Right lobe of liver (tissue), 4 donors: Measurements from ENCODE around the gene MID2.

Experiments used
- POLR2A ChIP-seq: fragments of 450-650 bp; IDR thresholded peaks from one replicate; pipeline ENCODE4 v1.6.1; 2017; ENCODE audit warnings: antibody characterized with exemption, mild to moderate bottlenecking
- TF ChIP-seq, protein P1 (sequence below), 4 donors: fragments of 200-600 bp in 3 of 4; fragments of 450-650 bp in 1 of 4; IDR thresholded peaks; one replicate each; pipeline versions ENCODE4 v1.5.1 to v1.8.0; 2016 to 2022; ENCODE audit warnings: antibody characterized with exemption in 4 of 4, mild to moderate bottlenecking in 2 of 4
- donor health status: DM: no; HTN: no; CAD: no.
- donor health status: DM: no; HTN: no; CAD: no.
- donor health status: DM: no; HTN: yes; CAD: no.

DNA sequence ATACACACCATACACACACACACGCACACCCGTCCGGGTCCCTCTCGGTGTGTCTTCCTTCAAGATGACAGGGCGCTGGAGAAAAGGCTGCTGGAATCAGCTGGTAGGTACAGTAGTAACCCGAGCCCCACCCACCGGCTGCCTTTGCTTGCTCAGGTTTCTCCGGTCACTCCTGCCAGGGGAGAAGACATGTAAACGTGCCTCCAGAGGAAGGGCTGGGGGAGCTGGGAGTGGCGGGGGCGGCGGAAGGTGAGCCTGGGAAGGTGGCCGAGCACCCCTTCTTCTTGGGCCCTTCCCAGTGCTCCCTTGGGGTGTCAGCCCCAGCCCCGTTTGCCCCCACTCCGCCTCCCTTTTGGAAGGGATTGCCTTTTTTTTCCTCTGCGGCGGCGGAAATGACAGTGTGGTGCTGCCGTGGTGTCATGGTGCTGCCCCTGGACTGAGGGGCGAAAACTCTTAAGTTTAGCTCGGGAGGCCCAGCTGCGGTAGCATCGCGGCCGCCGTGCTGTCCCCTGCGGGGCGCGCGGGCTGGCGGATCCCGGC, at the start of gene MID2:
- TF ChIP-seq, protein P1, sequence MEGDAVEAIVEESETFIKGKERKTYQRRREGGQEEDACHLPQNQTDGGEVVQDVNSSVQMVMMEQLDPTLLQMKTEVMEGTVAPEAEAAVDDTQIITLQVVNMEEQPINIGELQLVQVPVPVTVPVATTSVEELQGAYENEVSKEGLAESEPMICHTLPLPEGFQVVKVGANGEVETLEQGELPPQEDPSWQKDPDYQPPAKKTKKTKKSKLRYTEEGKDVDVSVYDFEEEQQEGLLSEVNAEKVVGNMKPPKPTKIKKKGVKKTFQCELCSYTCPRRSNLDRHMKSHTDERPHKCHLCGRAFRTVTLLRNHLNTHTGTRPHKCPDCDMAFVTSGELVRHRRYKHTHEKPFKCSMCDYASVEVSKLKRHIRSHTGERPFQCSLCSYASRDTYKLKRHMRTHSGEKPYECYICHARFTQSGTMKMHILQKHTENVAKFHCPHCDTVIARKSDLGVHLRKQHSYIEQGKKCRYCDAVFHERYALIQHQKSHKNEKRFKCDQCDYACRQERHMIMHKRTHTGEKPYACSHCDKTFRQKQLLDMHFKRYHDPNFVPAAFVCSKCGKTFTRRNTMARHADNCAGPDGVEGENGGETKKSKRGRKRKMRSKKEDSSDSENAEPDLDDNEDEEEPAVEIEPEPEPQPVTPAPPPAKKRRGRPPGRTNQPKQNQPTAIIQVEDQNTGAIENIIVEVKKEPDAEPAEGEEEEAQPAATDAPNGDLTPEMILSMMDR (IDR thresholded peaks at IDR 0.05): no peak
- TF ChIP-seq POLR2A: no peak
